Dedifferentiated amniotic fluid mesenchymal stem cell (primary cell): Measurements from ENCODE around the gene DLG2.
"Not testable (repeated sequence)": the region's sequence is repeated elsewhere in the genome, so short reads cannot be mapped to it uniquely, and the experiment has no call there.

Source experiments
- DNase-seq: peaks from one replicate; pipeline ENCODE4 v3.0.0-alpha.2; 2016; ENCODE audit errors: extremely low spot score

Gene DLG2

GRCh38 chr11:84853841-84854497 is 773.2 kb downstream of the DLG2 start:
- DNase-seq, result no peak

DNA sequence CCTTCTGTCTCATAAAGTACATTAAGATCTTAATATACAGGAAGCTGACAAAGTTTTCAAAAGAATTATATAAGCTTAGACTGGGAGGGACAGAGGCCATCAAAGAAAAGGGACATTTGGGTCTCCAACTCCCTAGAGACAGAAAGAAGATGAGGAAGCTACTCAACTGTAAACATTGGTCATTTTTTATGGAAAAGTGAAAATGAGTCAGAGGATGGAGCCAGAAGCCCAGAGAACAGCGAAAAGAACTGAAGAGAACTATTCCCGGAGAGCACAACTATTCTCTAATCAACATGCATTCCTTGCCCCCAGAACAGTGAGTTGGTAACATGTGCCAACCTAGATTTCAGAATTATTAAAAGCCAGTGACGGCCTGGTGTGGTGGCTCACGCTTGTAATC is 779.3 kb downstream of the DLG2 start:
- DNase-seq, result no peak

DNA sequence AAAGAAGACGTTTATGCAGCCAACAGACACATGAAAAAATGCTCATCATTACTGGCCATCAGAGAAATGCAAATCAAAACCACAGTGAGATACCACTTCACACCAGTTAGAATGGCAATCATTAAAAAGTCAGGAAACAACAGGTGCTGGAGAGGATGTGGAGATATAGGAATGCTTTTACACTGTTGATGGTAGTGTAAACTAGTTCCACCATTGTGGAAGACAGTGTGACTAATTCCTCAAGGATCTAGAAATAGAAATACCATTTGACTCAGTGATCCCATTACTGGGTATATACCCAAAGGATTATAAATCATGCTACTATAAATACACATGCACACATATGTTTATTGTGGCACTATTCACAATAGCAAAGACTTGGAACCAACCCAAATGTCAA is 786.9 kb downstream of the DLG2 start:
- DNase-seq, result not testable (repeated sequence)

- no peak for DNase-seq
Observed at GRCh38 chr11:84837402-84838069, 789.6 kb downstream of the DLG2 start.

GRCh38 chr11:84836371-84836770 is 790.8 kb downstream of the DLG2 start:
- no peak for DNase-seq

DNA sequence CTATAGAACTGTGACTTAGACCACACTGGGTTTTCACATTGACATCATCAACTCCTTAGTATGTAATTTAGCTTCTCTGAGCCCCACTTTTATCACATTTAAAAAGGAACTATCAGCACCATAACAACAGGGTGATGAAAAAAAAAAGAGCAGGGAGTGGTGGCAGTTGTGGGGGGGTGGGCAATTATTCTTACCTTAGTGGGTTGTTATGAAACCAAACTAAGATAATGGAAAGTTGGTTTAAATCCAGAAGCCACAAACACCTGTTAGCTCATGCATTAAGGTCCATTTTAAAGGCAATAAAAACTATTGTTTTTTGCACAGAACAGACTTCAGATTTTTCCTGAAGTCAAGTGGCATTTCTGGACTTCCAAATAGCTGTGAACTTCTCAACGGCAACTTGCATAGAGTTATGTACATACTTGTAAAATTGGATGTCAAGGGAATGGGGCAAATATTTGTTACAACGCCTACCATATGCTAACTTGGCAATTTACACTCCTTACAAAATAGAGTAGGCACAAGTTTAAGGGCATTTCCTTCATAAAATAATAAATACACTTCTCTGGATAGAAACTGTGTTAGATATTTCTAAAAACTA is 793.6 kb downstream of the DLG2 start:
- no peak for DNase-seq

- no peak for DNase-seq
Observed at GRCh38 chr11:84830372-84830771, 796.8 kb downstream of the DLG2 start.

DNA sequence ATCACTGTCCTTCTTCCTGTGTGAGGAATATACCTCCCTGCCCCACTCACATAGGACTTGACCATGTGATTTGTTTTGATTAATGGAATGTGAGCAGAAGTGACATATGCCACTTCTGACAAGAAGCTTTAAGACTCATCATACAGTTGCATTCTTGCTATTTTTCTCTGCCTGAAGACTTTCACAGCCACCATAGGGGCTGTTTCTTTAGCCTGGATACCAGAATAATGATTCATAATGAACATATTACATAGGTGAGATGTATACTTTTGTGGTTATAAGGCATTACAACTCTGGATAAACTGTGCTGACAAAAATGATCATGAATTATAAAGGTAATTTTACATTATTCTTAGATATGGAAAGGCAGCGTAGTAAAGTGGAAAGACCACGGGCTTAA is 798.0 kb downstream of the DLG2 start:
- no peak for DNase-seq

- no peak for DNase-seq
Observed at GRCh38 chr11:84828616-84829015, 798.5 kb downstream of the DLG2 start.

- DNase-seq, result no peak
Observed at GRCh38 chr11:84825106-84825660, 802.0 kb downstream of the DLG2 start.

GRCh38 chr11:84824624-84825023 is 802.5 kb downstream of the DLG2 start:
- no peak for DNase-seq

DNA sequence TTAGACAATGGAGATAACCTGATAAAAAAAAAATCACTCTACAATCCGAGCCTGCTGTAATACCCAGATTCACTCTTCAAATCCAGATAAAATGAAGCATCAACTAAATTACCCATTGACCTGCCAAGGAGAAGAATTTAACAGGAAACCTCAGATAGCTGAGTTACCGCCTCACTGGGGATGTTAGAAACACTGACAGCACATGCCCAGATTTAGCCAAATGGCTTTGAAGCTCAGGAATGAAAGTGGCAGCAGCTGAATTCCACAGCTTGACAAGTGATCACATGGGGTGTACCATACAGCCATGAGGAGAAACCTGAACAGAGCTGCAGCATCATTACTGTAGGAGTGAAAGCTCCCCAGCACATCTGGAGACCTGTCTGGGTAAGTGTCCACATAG is 807.6 kb downstream of the DLG2 start:
- DNase-seq, result no peak

- DNase-seq, result no peak
Observed at GRCh38 chr11:84819128-84819527, 808.0 kb downstream of the DLG2 start.

- DNase-seq, result peak; percentile 77
Observed at GRCh38 chr11:84817998-84818397, 809.1 kb downstream of the DLG2 start.

- peak; percentile 34 for DNase-seq
Observed at GRCh38 chr11:84812471-84812969, 814.6 kb downstream of the DLG2 start.

GRCh38 chr11:84806354-84806753 is 820.8 kb downstream of the DLG2 start:
- DNase-seq, result no peak

GRCh38 chr11:84804041-84804440 is 823.1 kb downstream of the DLG2 start:
- no peak for DNase-seq

GRCh38 chr11:84800755-84801346 is 826.3 kb downstream of the DLG2 start:
- DNase-seq, result peak; percentile 60

DNA sequence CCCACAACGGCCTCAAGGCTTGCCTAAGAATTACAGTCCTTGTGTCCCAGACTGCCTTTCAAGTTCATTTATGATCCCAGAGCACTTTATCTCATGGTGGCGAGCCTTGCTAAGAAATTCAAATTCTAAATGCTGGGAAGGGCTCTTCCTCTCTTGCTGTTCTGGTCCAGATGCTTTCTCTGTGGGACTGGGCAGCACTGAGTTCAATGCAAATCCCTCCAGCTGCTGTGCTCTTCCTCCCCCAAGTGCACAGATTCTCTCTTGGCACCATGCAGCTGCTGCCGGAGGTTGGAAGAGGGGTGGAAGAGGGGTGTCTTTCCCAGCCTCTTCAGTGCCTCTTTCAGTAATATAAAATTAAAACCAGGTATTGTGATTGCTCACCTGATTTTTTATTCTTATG is 828.0 kb downstream of the DLG2 start:
- DNase-seq, result no peak

GRCh38 chr11:84795698-84796097 is 831.4 kb downstream of the DLG2 start:
- no peak for DNase-seq

DNA sequence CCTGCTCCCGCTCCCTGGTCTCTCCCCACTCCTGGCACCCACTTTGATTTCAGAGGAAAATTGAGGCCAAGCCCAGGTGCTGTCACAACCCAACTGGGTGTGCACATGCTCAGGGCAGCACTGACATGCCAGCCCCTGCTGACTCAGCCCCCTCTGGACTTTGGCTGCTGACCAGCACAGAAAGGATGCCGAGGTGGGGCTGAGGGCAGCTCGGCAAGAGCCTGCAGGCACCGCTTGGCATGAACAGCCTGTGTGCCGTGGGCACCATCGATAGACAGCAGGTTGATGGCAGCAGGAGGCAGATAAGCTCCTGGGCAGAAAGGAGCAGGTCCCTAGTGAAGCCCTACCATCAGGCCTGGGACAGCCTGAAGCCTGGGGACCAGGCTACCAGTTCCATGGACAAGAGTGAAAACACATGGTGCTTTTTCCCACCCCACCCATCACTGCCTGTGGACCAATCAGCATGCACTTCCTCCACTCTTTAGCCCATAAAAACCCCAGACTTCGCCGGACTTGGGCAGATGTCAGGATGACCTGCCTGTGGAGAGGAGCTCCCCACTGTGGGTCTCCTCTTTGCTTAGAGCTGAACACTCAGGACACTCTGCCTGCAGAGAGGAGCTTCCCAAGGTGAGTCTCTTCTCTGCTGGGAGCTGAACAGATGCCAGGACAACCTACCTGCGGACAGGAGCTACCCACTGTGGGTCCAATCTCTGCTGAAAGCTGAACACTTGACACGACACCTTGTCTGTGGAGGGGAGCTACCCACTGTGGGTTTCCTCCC is 832.3 kb downstream of the DLG2 start:
- no peak for DNase-seq

DNA sequence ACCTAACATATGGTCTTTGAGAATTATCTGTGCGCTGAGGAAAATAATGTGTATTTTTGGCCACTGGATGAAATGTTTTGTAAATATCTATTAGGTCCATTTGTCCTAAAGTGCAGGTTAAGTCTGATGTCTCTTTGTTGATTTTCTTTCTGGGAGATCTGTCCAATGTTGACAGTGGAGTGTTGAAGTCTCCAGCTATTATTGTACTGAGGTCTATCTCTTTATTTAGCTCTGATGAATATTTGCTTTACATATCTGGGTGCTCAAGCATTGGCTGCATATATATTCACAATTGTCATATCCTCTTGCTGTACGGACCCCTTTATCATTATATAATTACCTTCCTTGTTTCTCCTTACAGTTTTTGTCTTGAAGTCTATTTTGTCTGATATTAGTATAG is 833.8 kb downstream of the DLG2 start:
- no peak for DNase-seq
